ENCODE measurements around the gene OR2A12.
"Not testable (repeated sequence)": the region's sequence is repeated elsewhere in the genome, so short reads cannot be mapped to it uniquely, and the experiment has no call there.

OR2A12 gene

GRCh38 chr7:144122876-144123275 is 36.8 kb downstream of the OR2A12 start, which contains the start of gene OR2A14:
Gene OR2A14, plus strand, starts transcription at chr7:144123176. Its CDS starts 5,937 bp downstream, at chr7:144129113.
- DNase-seq (ENCODE audit: low read depth): no peak

GRCh38 chr7:144127714-144128334 is 41.7 kb downstream of the OR2A12 start:
- peak; percentile 79 for DNase-seq (ENCODE audit: low read depth)

GRCh38 chr7:144129601-144130000 is 43.5 kb downstream of the OR2A12 start:
- not testable (repeated sequence) for DNase-seq (ENCODE audit: low read depth)

GRCh38 chr7:144130730-144131129 is 44.7 kb downstream of the OR2A12 start:
- no peak for DNase-seq (ENCODE audit: low read depth)

- DNase-seq (ENCODE audit: low read depth): no peak
These were observed 46.2 kb downstream of the OR2A12 start for GRCh38 chr7:144132262-144132661.

GRCh38 chr7:144133307-144133706 is 47.2 kb downstream of the OR2A12 start:
- no peak for DNase-seq (ENCODE audit: low read depth)

GRCh38 chr7:144134116-144134515 is 48.0 kb downstream of the OR2A12 start:
- no peak for DNase-seq (ENCODE audit: low read depth)

- DNase-seq (ENCODE audit: low read depth): no peak
These were observed 51.4 kb downstream of the OR2A12 start for GRCh38 chr7:144137501-144137900.

GRCh38 chr7:144142187-144142586 is 56.1 kb downstream of the OR2A12 start:
- no peak for DNase-seq (ENCODE audit: low read depth)

- no peak for DNase-seq (ENCODE audit: low read depth)
These were observed 58.3 kb downstream of the OR2A12 start for GRCh38 chr7:144144426-144144825.

- DNase-seq (ENCODE audit: low read depth): no peak
These were observed 62.2 kb downstream of the OR2A12 start for GRCh38 chr7:144148224-144148827.
